MM.1S (cell line): ENCODE data around the gene TMEM258.
A peak's percentile ranks its signal among the peaks of the same experiment; 100 is the strongest.

Source experiments
- DNase-seq: peaks from one replicate; pipeline ENCODE4 v3.0.0-alpha.2; 2015
- H2AFZ ChIP-seq: fragments of 300-600 bp; sonication (generic); 2 replicates; pipeline ENCODE4 v1.6.0; 2016; ENCODE audit warnings: antibody characterized with exemption, low read length
- H3F3A ChIP-seq: fragments of 300-600 bp; sonication (generic); 2 replicates; pipeline ENCODE4 v1.6.1; 2016; ENCODE audit warnings: mild to moderate bottlenecking, antibody characterized with exemption, low read length, moderate library complexity, mixed read lengths; ENCODE audit not compliant: insufficient read depth
- H3K27ac ChIP-seq: fragments of 300-600 bp; sonication (generic); 2 replicates; pipeline ENCODE4 v1.5.1; 2016; ENCODE audit warnings: mild to moderate bottlenecking, low read length
- H3K27me3 ChIP-seq: fragments of 300-600 bp; sonication (generic); replicated peaks from 2 replicates; pipeline ENCODE4 v1.6.0; 2016; ENCODE audit warnings: low read length; ENCODE audit not compliant: insufficient read depth
- H3K36me3 ChIP-seq: fragments of 300-600 bp; sonication (generic); replicated peaks from 2 replicates; pipeline ENCODE4 v1.6.1; 2016; ENCODE audit warnings: mild to moderate bottlenecking, low read length, mixed read lengths; ENCODE audit not compliant: insufficient read depth
- H3K4me1 ChIP-seq: fragments of 300-600 bp; sonication (generic); 2 replicates; pipeline ENCODE4 v1.6.1; 2016; ENCODE audit warnings: low read length, mixed read lengths
- H3K4me2 ChIP-seq: fragments of 300-600 bp; sonication (generic); 2 replicates; pipeline ENCODE4 v1.6.0; 2016; ENCODE audit warnings: low read depth, low read length
- H3K4me3 ChIP-seq: fragments of 300-600 bp; sonication (generic); 2 replicates; pipeline ENCODE4 v1.5.1; 2016; ENCODE audit warnings: low read length, mixed read lengths
- H3K79me2 ChIP-seq: fragments of 300-600 bp; sonication (generic); 2 replicates; pipeline ENCODE4 v1.6.1; 2016; ENCODE audit warnings: mixed run types, low read length, mixed read lengths
- H3K9ac ChIP-seq: fragments of 300-600 bp; sonication (generic); 2 replicates; pipeline ENCODE4 v1.6.1; 2016; ENCODE audit warnings: low read length, mixed read lengths
- H3K9me2 ChIP-seq: fragments of 300-600 bp; sonication (generic); replicated peaks from 2 replicates; pipeline ENCODE4 v1.6.1; 2016; ENCODE audit warnings: mild to moderate bottlenecking, low read length, mixed read lengths; ENCODE audit not compliant: insufficient read depth
- H3K9me3 ChIP-seq: fragments of 300-600 bp; sonication (generic); replicated peaks from 2 replicates; pipeline ENCODE4 v1.6.1; 2016; ENCODE audit warnings: mild to moderate bottlenecking, low read length, mixed read lengths; ENCODE audit not compliant: insufficient read depth
- H4K20me1 ChIP-seq: fragments of 300-600 bp; sonication (generic); 2 replicates; pipeline ENCODE4 v1.6.1; 2016; ENCODE audit warnings: mild to moderate bottlenecking, low read length, moderate library complexity, mixed read lengths; ENCODE audit not compliant: insufficient read depth
- CTCF ChIP-seq: fragments of 300-600 bp; sonication (generic); IDR thresholded peaks from 2 replicates; pipeline ENCODE4 v1.5.1; 2016; ENCODE audit warnings: antibody characterized with exemption, low read length, mixed read lengths
- EZH2 ChIP-seq: fragments of 300-600 bp; sonication (generic); optimal IDR thresholded peaks from 2 replicates; pipeline ENCODE3; 2017; ENCODE audit warnings: low read depth, mild to moderate bottlenecking, antibody characterized with exemption, low read length, mixed read lengths
- EZH2phosphoT487 ChIP-seq: fragments of 300-600 bp; sonication (generic); IDR thresholded peaks from 2 replicates; pipeline ENCODE4 v1.6.1; 2018; ENCODE audit warnings: antibody characterized with exemption, low read length

The TMEM258 gene

DNA sequence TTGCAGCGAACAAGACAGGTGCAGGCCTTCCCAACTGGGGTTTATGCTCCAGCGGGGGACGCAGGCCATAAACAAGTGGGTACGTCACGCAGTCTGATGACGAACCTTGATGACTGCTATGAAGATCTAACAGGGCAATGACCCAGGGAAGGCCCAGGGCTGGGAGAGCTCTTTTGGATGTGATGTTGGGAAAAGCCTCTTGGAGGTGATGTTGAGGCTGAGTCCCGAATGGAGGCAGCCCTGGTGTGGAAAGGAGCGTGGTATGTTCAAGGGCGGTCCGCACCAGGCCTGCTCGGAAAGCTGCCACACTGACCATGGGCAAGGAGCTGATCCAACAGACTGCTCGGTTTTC is 41.5 kb upstream of the TMEM258 start:
- Histone ChIP-seq H3K4me3 (no peak overlapping the region), H3K27me3 (peaks cover 13% of the 10 kb centered on the region), H3K9ac (no peak overlapping the region), H3K79me2 (no peaks in the 10 kb centered on the region), H3K4me2 (no peak overlapping the region; the same call in 1 of the 2 replicates), H3K9me2 (no peaks in the 10 kb centered on the region), H3F3A (0 out of 2 replicates have a peak, but pooled peaks cover 3% of the 10 kb centered on the region), H3K9me3 (no peaks in the 10 kb centered on the region), H2AFZ (peak overlapping the region; percentile 64), H3K36me3 (no peaks in the 10 kb centered on the region), H3K4me1 (peaks cover 21% of the 10 kb centered on the region), H4K20me1 (no peaks in the 10 kb centered on the region), H3K27ac (peak overlapping the region; percentile 72; the same call in 1 of the 2 replicates)
- TF ChIP-seq EZH2 (no peak), EZH2phosphoT487 (no peak), CTCF (no peak)
- DNase-seq, result no peak

GRCh38 chr11:61833471-61833870 is 41.1 kb upstream of the TMEM258 start:
- no peak for TF ChIP-seq CTCF
- no peak for TF ChIP-seq EZH2phosphoT487
- TF ChIP-seq EZH2, result no peak
- no peaks in the 10 kb centered on the region for H3K36me3 ChIP-seq
- no peak overlapping the region for H3K4me2 ChIP-seq
- no peak overlapping the region for H2AFZ ChIP-seq
- peaks cover 21% of the 10 kb centered on the region for H3K4me1 ChIP-seq
- H4K20me1 ChIP-seq, result no peaks in the 10 kb centered on the region
- no peaks in the 10 kb centered on the region for H3K9me3 ChIP-seq
- H3K9ac ChIP-seq, result no peak overlapping the region
- DNase-seq, result no peak
- no peak overlapping the region for H3K27ac ChIP-seq
- 0 out of 2 replicates have a peak, but pooled peaks cover 3% of the 10 kb centered on the region for H3F3A ChIP-seq
- peaks cover 18% of the 10 kb centered on the region for H3K27me3 ChIP-seq
- no peak overlapping the region for H3K4me3 ChIP-seq
- H3K79me2 ChIP-seq, result no peaks in the 10 kb centered on the region
- no peaks in the 10 kb centered on the region for H3K9me2 ChIP-seq

DNA sequence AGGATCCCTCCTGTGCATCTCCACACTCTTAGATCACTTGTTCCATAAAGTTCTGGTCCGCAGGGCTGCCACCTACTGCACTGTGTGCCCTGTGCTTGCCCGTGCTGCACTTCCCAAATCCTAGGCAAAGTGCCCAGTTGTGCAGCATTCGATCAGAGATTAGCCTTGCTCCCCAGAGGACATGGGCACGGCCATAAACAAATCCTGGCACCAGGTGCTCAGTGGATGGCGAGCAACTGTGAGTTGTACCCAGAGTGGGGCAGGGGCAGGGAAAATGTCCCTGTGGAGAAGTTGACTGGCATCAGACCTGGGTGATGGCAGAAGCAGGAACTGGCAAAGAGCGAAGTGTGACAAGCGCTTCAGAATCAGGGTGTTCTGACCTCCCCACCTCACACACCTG is 40.4 kb upstream of the TMEM258 start:
- DNase-seq, result no peak
- H3K79me2 ChIP-seq, result no peaks in the 10 kb centered on the region
- H3F3A ChIP-seq, result 0 out of 2 replicates have a peak, but pooled peaks cover 3% of the 10 kb centered on the region
- no peak overlapping the region for H3K4me3 ChIP-seq
- H3K27ac ChIP-seq, result no peak overlapping the region
- peaks cover 25% of the 10 kb centered on the region for H3K27me3 ChIP-seq
- TF ChIP-seq EZH2 (no peak), CTCF (no peak), EZH2phosphoT487 (no peak)
- peak overlapping the region; percentile 55; the same call in 1 of the 2 replicates for H3K4me2 ChIP-seq
- H3K36me3 ChIP-seq, result no peaks in the 10 kb centered on the region
- no peaks in the 10 kb centered on the region for H3K9me2 ChIP-seq
- no peaks in the 10 kb centered on the region for H4K20me1 ChIP-seq
- H2AFZ ChIP-seq, result peak overlapping the region; percentile 47; the same call in 1 of the 2 replicates
- H3K4me1 ChIP-seq, result peaks cover 21% of the 10 kb centered on the region
- no peak overlapping the region for H3K9ac ChIP-seq
- no peaks in the 10 kb centered on the region for H3K9me3 ChIP-seq
